Calu3 (cell line): Measurements from ENCODE around the gene TBL2. TPM values are rescaled to one million over a fixed set of nuclear protein-coding genes. Genes with fewer than 3 reads are reported as not detected.
A peak's percentile ranks its signal among the peaks of the same experiment; 100 is the strongest.
"Not testable (repeated sequence)": the region's sequence is repeated elsewhere in the genome, so short reads cannot be mapped to it uniquely, and the experiment has no call there.

ENCODE experiments used
- BruUV-seq: library from RNA; stranded (reverse); fragments of 400-500 nt; replicated peaks from 2 replicates; lab custom pipeline; 2021; lab: Mats Ljungman, UMichigan
- CTCF ChIA-PET: fragments of 300-600 bp; sonication (Branson Sonifier 250); formaldehyde crosslinking; loops from one replicate; lab custom pipeline; 2022; ENCODE audit warnings: antibody characterized with exemption; lab: Charles Lee
- DNase-seq: peaks from one replicate; pipeline ENCODE4 v3.0.0; 2022
- H3K27ac Mint-ChIP-seq: one replicate; pipeline ENCODE4 v1.8.0; 2022; ENCODE audit warnings: mixed read lengths; ENCODE audit not compliant: unreplicated experiment
- H3K27me3 Mint-ChIP-seq: one replicate; pipeline ENCODE4 v1.8.0; 2022; ENCODE audit warnings: mixed read lengths; ENCODE audit not compliant: unreplicated experiment
- H3K36me3 Mint-ChIP-seq: one replicate; pipeline ENCODE4 v1.8.0; 2022; ENCODE audit warnings: mild to moderate bottlenecking, moderate library complexity, mixed read lengths; ENCODE audit not compliant: insufficient read depth, unreplicated experiment
- H3K4me1 Mint-ChIP-seq: one replicate; pipeline ENCODE4 v1.8.0; 2022; ENCODE audit warnings: mild to moderate bottlenecking, low read depth, mixed read lengths; ENCODE audit not compliant: unreplicated experiment
- H3K4me3 Mint-ChIP-seq: one replicate; pipeline ENCODE4 v1.8.0; 2022; ENCODE audit warnings: mild to moderate bottlenecking, low read depth, moderate library complexity, mixed read lengths; ENCODE audit not compliant: unreplicated experiment
- H3K9me3 Mint-ChIP-seq: one replicate; pipeline ENCODE4 v1.8.0; 2022; ENCODE audit warnings: low read depth, mixed read lengths; ENCODE audit not compliant: unreplicated experiment
- intact Hi-C: fragments of 100-400 bp; cut with micrococcal nuclease; formaldehyde crosslinking; loops from one replicate; pipeline ENCODE4 v1.10.0; 2022; ENCODE audit not compliant: unreplicated experiment
- total RNA-seq: library from RNA; stranded (reverse); gene quantifications from 2 replicates; pipeline ENCODE4 v1.2.3, GENCODE V29; 2022
- TF ChIP-seq, protein P1 (sequence below): fragments of 200-600 bp; IDR thresholded peaks from one replicate; pipeline ENCODE4 v1.8.0; 2022; ENCODE audit warnings: antibody characterized with exemption; ENCODE audit not compliant: unreplicated experiment

Gene TBL2
- total RNA-seq, 1 experiment from 2014 or later, result 35.9 TPM

DNA sequence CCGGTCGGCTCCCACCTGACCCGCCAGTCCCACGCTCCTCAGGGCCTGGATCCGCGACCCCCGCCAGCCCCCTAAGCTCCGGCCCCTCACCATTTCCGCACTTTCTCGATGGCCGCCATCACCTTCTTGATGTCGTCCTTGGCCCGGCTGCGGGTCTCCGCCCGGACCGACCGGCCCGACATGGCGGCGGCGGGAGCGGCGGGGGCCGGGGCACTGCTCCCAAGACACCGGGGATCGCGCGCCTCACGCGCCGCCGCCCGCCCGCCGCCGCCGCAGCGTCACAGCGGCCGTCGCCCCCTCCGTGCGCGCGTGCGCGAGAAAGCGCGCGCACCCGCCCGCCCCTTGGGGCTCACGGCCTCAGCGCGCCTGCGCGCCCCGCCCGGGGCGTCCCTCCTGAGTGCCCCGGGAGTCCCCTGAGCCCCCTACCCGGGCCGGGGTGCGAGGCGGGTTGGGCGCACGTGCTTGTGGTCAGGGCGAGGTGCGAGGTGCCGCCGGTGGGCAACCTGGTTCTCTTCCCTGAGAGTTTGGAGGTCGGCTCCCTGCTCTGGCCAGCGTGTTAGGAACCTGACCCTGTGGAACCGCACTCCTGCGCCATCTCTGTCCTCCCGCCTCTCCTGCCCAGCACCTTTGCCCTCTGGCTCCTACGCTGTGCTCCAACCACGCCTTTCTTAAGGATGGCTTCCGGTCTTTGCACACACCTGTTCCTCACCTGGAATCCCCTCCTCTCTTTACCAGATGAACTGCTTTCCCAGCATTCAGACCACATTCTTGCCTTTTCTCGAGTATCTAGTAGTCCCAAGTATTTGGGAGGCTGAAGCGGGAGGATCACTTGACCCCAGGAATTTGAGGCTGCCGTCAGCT is 20.8 kb downstream of the TBL2 start, which contains the start of gene BCL7B:
Gene BCL7B, minus strand, starts transcription at position 294 of the 861 bp plus-strand sequence. Its CDS starts 112 bp downstream, at position 182.
- peak within 1 kb of the TSS; percentile 97 for H3K27ac Mint-ChIP-seq
- BruUV-seq, result TSS peak; percentile 82
- peaks cover 46% of the 10 kb centered on the region for H3K36me3 Mint-ChIP-seq
- CTCF ChIA-PET, result interaction anchor here (1.5 kb wide), 1 partner anchor 37 kb away, joined by 3 read pairs; no protein-coding TSS in a partner anchor
- DNase-seq, result peak; percentile 73
- no peaks in the 10 kb centered on the region for H3K9me3 Mint-ChIP-seq
- no peaks in the 10 kb centered on the region for H3K27me3 Mint-ChIP-seq
- TF ChIP-seq, protein P1, sequence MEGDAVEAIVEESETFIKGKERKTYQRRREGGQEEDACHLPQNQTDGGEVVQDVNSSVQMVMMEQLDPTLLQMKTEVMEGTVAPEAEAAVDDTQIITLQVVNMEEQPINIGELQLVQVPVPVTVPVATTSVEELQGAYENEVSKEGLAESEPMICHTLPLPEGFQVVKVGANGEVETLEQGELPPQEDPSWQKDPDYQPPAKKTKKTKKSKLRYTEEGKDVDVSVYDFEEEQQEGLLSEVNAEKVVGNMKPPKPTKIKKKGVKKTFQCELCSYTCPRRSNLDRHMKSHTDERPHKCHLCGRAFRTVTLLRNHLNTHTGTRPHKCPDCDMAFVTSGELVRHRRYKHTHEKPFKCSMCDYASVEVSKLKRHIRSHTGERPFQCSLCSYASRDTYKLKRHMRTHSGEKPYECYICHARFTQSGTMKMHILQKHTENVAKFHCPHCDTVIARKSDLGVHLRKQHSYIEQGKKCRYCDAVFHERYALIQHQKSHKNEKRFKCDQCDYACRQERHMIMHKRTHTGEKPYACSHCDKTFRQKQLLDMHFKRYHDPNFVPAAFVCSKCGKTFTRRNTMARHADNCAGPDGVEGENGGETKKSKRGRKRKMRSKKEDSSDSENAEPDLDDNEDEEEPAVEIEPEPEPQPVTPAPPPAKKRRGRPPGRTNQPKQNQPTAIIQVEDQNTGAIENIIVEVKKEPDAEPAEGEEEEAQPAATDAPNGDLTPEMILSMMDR, result no peak
- H3K4me1 Mint-ChIP-seq, result peaks cover 23% of the 10 kb centered on the region
- intact Hi-C loops, result no loop called here
- H3K4me3 Mint-ChIP-seq, result peak within 1 kb of the TSS; percentile 74

DNA sequence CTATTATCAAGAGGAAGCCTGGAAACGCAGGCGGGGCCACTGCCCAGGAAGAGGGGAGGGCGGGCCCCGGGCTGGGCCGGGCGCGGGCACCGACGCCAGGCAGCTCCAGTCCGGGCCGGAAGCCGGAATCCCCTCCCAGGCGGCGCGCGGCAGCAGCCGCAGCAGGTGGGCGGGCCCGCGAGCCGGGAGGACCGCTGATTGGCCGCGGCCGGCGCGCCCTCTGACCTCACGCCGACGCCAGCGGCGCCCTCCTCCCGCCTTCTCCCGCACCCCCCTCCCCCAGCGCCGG is 21.3 kb downstream of the TBL2 start:
- Mint-ChIP-seq H3K4me1 (peaks cover 23% of the 10 kb centered on the region), H3K27ac (peak overlapping the region; percentile 97), H3K4me3 (peak overlapping the region; percentile 74), H3K36me3 (peaks cover 49% of the 10 kb centered on the region), H3K27me3 (no peaks in the 10 kb centered on the region), H3K9me3 (no peaks in the 10 kb centered on the region)
- peak; percentile 94 for DNase-seq
- CTCF ChIA-PET, result interaction anchor here (0.6 to 1.5 kb wide), 2 partner anchors 37 to 50 kb away, joined by 3 to 4 read pairs; no protein-coding TSS in a partner anchor
- TF ChIP-seq, protein P1, result no peak
- no TSS peak for BruUV-seq
- intact Hi-C loops, result no loop called here

DNA sequence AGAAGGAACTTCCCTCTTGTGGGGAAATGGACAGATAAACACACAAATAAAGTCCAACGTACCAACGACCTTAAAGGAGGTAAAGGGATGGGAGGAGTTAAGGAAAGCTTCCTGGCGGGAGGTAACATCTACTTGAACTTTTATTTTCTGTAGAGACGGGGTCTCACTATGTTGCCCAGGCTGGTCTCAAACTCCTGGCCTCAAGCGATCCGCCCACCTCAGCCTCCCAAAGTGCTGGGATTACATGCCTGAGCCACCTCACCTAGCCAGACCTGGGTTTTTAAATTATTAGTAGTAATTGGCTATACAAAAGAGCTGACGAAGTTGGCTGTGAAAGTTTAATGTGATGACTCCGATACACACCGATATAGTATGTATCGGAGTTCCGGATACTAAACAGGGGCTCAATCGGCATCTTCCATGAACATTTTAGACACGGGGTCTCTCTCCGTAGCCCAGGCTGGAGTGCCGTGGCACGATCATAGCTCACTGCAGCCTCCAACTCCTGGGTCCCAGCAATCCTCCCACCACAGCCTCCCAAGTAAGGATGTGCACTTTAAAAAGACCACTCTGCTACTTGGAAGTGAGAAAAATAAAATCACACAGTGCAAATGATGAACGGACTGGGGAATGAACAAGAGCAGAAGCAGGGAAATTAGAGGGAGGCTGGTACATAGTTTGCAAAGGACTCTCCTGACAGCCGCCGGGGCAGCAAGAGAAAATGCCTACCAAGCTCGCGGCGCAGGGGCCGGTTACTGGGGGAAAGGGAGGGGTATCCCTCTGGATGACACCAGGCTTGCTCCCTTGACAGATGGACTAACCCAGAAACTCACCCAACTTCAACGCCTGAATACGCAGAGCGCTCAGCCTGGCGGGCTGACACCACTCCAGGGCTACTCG is 21.9 kb downstream of the TBL2 start:
- TF ChIP-seq, protein P1, result no peak
- intact Hi-C loops, result no loop called here
- Mint-ChIP-seq H3K4me1 (peaks cover 23% of the 10 kb centered on the region), H3K36me3 (peaks cover 48% of the 10 kb centered on the region), H3K27me3 (no peaks in the 10 kb centered on the region), H3K27ac (peak overlapping the region; percentile 97), H3K9me3 (no peaks in the 10 kb centered on the region), H3K4me3 (peak overlapping the region; percentile 74)
- DNase-seq, result no peak
- CTCF ChIA-PET, result interaction anchor here (0.6 to 1.5 kb wide), 2 partner anchors 36 to 50 kb away, joined by 3 to 4 read pairs; no protein-coding TSS in a partner anchor
- BruUV-seq, result TSS peak; percentile 59

DNA sequence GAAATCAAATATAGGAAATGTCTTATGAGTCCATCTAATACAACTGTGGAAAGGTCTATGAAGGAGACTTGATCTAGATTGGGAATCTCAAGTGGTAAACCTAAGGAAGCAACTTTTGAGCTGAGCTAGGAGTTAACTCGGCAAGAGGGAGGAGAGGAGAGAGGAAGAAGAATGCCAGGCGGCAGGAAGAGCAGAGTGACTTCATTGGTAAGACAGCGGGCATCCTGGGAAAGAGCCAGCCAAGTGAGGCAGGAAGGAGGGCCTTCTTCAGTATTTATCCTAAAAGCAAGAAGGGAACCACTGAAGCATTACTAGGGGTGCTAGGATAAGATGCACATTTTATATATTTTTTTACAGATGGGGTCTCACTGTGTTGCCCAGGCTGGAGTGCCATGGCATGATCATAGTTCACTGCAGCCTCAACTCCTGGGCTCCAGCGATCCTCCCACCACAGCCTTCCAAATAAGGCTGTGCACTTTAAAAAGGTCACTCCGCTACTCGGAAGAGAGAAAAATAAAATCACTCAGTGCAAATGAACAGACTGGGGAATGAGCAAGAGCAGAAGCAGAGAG is 22.9 kb downstream of the TBL2 start:
- TF ChIP-seq, protein P1, result no peak
- H3K36me3 Mint-ChIP-seq, result peaks cover 48% of the 10 kb centered on the region
- intact Hi-C loops, result no loop called here
- CTCF ChIA-PET, result interaction anchor here (0.6 kb wide), 1 partner anchor 287 kb away, joined by 3 read pairs; the partner anchor contains the start of gene METTL27
- H3K27me3 Mint-ChIP-seq, result no peaks in the 10 kb centered on the region
- no TSS peak for BruUV-seq
- peak overlapping the region; percentile 74 for H3K4me3 Mint-ChIP-seq
- no peak for DNase-seq
- H3K27ac Mint-ChIP-seq, result peak overlapping the region; percentile 97
- no peaks in the 10 kb centered on the region for H3K9me3 Mint-ChIP-seq
- H3K4me1 Mint-ChIP-seq, result peaks cover 19% of the 10 kb centered on the region

DNA sequence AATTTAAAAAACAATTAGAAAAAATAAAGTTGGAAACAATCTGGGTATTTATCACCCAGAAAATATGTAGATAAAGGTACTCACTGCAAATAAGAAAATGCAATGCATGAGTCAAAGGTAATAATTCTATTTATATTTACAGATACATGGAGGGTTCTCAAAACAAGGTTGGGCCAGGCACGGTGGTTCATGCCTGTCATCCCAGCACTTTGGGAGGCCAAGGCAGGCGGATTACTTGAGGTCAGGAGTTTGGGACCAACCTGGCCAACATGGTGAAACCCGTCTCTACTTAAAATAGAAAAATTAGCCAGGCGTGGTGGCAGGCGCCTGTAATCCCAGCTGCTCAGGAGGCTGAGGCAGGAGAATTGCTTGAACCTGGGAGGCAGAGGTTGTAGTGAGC is 28.3 kb downstream of the TBL2 start:
- DNase-seq, H3K27me3 Mint-ChIP-seq, intact Hi-C loops, H3K4me1 Mint-ChIP-seq, H3K9me3 Mint-ChIP-seq, BruUV-seq, H3K4me3 Mint-ChIP-seq, H3K27ac Mint-ChIP-seq: not testable (repeated sequence)
- CTCF ChIA-PET, result interaction anchor here (0.6 kb wide), 1 partner anchor 11 kb away, joined by 4 read pairs; no protein-coding TSS in a partner anchor
- peaks cover 36% of the 10 kb centered on the region for H3K36me3 Mint-ChIP-seq
